CD4-positive, alpha-beta T cell treated with Interleukin-12 subunit alpha and Interleukin-12 subunit beta, for 1 hour (primary cell): ENCODE results near the gene SCNN1G.
A peak's percentile ranks its signal among the peaks of the same experiment; 100 is the strongest.

ENCODE experiments used
- DNase-seq: peaks from one replicate; pipeline ENCODE4 v3.0.0-alpha.2; 2020

The SCNN1G gene

GRCh38 chr16:23155445-23156049 lies 27.0 kb upstream of the SCNN1G start:
- no peak for DNase-seq

- no peak for DNase-seq
Observed at GRCh38 chr16:23156110-23156509, 26.4 kb upstream of the SCNN1G start.

GRCh38 chr16:23156946-23157460 lies 25.5 kb upstream of the SCNN1G start:
- DNase-seq, result no peak

- DNase-seq, result no peak
Observed at GRCh38 chr16:23158114-23158513, 24.4 kb upstream of the SCNN1G start.

- DNase-seq, result no peak
Observed at GRCh38 chr16:23160082-23160481, 22.5 kb upstream of the SCNN1G start.

- DNase-seq, result no peak
Observed at GRCh38 chr16:23160574-23160973, 22.0 kb upstream of the SCNN1G start.

GRCh38 chr16:23163921-23164320 lies 18.6 kb upstream of the SCNN1G start:
- DNase-seq, result no peak

GRCh38 chr16:23164736-23165135 lies 17.8 kb upstream of the SCNN1G start:
- DNase-seq, result no peak

- DNase-seq, result no peak
Observed at GRCh38 chr16:23172583-23172982, 10.0 kb upstream of the SCNN1G start.

GRCh38 chr16:23172994-23173393 lies 9.6 kb upstream of the SCNN1G start:
- DNase-seq, result no peak

- DNase-seq, result no peak
Observed at GRCh38 chr16:23174622-23175021, 7.9 kb upstream of the SCNN1G start.

- no peak for DNase-seq
Observed at GRCh38 chr16:23175651-23176050, 6.9 kb upstream of the SCNN1G start.

- no peak for DNase-seq
Observed at GRCh38 chr16:23181506-23181905, 1.0 kb upstream of the SCNN1G start.

- DNase-seq, result peak; percentile 80
Observed at GRCh38 chr16:23182206-23182678, 303 bp upstream of the SCNN1G start.

- DNase-seq, result no peak
Observed at GRCh38 chr16:23183543-23183862, 958 bp downstream of the SCNN1G start.

- DNase-seq, result no peak
Observed at GRCh38 chr16:23185656-23186055, 3.1 kb downstream of the SCNN1G start.

- DNase-seq, result no peak
Observed at GRCh38 chr16:23186171-23186570, 3.6 kb downstream of the SCNN1G start.

GRCh38 chr16:23187341-23187740 lies 4.8 kb downstream of the SCNN1G start:
- no peak for DNase-seq

- DNase-seq, result no peak
Observed at GRCh38 chr16:23188911-23189310, 6.4 kb downstream of the SCNN1G start.

GRCh38 chr16:23194497-23195221 lies 12.1 kb downstream of the SCNN1G start:
- DNase-seq, result no peak

- no peak for DNase-seq
Observed at GRCh38 chr16:23195366-23195978, 12.9 kb downstream of the SCNN1G start.

- no peak for DNase-seq
Observed at GRCh38 chr16:23196539-23196938, 14.0 kb downstream of the SCNN1G start.

- no peak for DNase-seq
Observed at GRCh38 chr16:23202166-23202565, 19.6 kb downstream of the SCNN1G start.

- no peak for DNase-seq
Observed at GRCh38 chr16:23206986-23207385, 24.4 kb downstream of the SCNN1G start.
